DMS 273 (cell line): ENCODE measurements around the gene RAB23.

Source experiments
- DNase-seq: peaks from one replicate; lab custom pipeline; 2025; ENCODE audit not compliant: unreplicated experiment; lab: John Stamatoyannopoulos, UW

Gene RAB23

GRCh38 chr6:57221936-57222742 is at the start of gene RAB23:
RAB23 (minus strand) TSS chr6:57222307; CDS start chr6:57210380, 11,927 bp downstream.
- DNase-seq = peak; percentile 95

DNA sequence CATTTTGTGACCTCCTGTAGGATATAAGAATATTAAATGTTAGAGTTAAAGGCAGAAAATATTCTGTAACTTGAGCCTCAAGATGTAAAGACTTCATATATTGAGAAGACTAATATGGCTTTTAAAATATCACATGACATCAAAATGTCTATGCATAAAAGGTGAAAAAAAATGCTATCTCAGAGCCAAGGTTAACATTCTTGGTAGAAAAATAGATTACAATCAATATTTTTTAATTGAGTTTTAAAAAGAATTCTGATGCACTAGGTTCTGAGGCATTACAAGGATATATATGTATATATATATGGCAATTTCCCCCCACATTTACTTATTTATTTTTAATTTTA is 46.2 kb upstream of the RAB23 start:
- DNase-seq = no peak

GRCh38 chr6:57267586-57268293 is 45.6 kb upstream of the RAB23 start:
- peak; percentile 83 for DNase-seq

DNA sequence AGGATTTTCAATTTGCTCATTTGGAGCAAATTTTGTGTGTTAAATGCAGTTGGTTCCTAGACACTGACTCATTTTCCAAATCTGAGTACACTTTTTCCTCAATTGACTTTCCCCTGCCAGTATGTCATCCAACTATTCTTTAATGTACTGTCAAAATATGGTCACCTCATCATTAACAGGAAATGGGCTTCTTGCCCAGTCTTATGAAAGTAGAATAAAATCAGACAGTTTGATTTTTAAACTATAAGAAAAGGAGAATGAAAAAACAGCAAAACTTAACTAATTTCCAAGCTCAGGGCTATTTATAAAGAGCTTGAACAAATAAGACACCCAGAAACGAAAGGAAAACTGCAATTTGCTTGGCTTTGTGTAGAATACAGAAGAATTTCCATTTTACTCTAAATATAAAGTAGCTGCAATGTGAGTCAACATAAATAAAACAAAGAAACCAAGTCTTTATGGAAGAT is 43.7 kb upstream of the RAB23 start:
- DNase-seq = no peak

DNA sequence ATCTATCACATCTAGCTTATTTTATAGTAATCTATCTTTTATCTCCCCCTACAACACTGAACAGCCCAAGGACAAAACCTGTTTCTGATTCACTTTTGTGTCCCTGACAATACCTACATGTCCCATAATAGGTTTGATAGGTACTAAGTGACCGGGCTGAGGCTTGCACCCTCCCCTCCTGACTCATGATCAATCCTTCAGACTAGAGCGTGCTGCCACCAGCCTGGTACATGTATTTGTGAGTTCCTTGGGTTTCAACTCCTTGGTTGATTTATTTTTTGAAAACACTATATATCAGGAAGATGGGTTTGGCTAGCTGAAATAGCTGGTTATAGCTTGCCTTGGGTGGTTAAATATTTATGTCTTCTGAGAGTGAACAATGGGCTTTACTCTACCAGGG is 41.6 kb upstream of the RAB23 start:
- no peak for DNase-seq

DNA sequence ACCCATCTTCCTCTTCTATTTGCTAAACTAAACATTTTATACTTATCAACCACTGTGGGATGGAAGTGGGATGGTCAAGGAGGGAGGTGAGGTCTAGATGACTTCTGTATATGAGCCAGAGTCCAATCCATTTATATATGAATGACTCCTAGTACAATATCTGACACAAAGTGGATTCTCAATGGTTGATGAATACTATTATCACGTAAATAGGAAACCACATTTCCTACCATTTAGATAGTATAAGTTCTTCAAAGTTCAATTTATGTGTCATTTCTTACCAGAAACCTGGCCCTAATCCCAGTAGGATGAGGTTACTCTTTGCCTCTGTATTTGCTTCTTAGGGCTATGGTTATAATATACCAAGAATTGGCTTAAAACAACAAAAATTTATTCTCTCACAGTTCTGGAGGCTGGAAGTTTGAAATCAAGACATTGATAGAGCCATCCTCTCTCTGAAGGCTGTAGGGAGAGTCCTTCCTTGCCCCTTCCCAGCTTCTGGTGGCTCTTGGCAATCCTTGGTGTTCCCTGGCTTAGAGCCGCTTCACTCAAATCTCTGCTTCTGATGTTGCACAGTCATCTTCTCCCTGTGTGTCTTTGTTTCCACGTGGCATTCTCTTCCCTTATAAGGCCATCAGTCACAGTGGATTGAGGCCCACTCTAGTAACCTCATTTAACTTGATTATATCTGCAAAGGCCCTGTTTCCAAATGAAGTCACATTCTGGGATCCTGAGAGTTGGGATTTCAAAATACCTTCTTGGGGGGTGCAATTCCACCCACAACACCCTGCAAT is 41.0 kb upstream of the RAB23 start:
- DNase-seq = no peak

GRCh38 chr6:57262488-57262887 is 40.4 kb upstream of the RAB23 start:
- no peak for DNase-seq

GRCh38 chr6:57261926-57262325 is 39.8 kb upstream of the RAB23 start:
- DNase-seq = no peak

DNA sequence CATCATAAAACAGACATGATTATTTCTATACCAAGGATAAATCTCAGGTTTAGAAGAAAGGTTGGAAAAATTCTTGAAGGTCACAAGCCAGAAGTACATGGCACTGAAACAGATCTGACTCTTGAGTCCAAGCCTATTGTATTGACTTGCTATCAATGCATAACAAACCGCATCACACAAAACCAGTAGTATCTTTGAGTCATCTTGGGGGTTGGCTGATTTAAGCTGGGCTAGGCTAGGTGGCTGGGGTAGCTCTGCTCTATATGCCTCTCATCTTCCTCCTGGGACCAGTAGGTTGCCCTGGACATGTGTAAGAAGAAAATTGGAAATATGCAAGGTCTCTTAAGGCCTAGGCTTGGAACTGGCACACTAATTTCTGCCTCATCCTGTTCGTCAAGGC is 37.0 kb upstream of the RAB23 start:
- DNase-seq = no peak

DNA sequence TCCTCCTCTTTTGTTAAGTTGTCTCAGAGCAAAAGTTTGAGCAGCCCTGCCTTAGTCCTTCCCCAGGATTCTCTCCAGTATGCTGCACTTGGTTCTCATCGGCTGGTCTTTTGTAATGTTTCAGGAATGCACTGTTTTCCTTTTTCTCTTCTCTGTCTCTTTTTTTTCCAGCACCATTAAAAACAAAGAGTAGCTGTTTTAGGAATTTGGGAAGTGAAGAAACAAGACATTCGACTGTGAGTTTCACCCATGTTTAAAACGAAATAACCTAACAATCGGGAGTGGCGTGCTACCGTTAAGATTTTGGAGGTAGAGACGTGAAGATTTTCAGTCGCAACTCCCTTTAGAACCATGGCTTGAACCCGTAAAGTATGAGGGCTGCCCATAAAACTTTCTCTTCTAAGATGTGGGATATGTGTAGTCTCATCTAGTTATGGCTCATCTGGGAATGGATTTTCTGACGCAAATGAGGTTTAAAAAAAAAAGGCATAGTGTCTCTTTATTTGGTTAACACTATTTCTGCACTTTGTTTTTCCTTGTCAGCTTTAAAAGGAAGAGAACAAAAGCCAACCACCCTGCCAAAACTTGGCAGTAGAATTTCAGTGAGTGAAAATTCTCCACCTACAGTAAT is 35.9 kb upstream of the RAB23 start:
- DNase-seq = no peak

DNA sequence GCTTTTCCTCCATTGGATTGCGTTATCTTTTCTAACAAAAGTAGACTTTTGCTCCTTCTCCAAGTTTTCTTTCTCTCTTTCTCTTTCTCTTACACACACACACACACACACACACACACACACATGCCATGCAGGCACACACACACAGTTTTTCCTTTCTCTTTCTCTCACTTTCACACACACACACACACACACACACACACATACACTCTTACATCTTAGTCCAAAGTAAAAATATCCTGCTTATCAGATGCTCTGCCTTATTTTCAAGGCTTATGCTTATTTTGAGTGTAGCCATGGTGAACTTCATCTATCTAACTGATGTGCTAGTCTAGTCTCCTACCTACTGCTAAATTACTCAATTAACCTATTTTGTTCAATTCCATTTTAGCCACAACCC is 34.4 kb upstream of the RAB23 start:
- no peak for DNase-seq

DNA sequence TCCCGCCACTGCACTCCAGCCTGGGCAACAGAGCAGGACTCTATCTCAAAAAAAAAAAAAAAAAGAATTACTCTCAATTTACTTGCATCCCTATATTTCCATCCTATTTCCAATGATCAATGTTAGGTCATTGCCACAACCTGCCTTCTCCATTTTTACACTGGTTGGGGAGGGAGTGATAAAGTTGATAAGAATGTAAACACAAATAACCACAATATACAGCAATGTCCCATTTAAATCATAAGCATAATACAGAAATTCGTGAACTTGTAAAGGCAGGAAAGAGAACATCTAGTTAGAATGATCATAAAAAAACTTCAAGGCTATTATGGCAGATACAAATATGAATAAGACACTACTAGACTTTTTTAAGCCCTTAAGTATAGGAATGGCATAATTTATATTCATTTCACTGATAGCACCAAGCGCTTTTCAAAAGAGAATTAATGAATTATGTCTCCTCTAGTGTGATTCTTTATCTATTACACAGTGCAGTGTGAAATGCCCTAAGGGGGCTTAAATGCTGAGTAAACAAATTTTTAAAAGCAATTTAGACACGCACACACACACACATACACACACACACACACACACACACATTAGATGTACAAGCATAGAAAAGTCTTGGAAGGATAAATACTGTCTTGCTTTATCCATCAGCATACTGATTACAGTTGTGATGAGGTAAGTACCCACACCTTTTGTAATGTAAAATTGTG is 33.5 kb upstream of the RAB23 start:
- no peak for DNase-seq

- no peak for DNase-seq
These were observed 32.1 kb upstream of the RAB23 start for GRCh38 chr6:57254055-57254717.

DNA sequence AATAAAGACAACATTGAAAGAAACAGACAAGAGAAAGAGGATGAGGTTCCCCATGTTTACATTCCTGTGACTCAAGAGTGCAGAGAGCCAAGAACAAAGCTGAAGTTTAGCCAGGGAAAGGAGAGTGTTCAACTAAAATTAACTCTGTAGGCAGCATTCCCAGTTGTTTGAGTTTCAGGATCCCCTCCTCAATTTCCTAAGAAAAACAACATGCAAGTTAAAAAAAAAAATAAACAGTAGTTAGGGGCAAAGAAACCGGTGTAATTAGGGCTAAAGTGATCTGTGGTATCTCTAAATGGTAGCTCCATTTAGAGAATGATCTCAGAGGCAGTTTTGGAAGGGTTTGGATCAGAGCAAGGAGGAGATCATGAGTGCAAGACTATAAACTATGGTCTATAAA is 30.9 kb upstream of the RAB23 start:
- DNase-seq = no peak

DNA sequence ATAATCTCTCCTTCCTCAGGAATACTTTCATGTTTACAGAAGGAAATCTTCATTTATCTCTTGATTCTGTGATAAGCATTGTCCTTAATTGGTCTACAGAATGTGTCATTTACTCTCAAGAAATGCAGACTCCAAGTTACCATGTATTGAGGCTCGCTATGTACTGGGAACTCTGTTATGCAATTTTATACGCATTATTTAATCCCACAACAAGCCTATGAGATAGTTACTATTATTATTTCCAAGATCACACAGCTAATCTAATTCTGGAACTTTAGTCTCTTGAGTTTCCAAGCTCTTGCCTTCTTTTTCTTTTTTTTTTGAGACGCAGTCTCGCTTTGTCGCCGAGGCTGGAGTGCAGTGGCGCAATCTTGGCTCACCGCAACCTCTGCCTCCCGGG is 30.0 kb upstream of the RAB23 start:
- DNase-seq = no peak

DNA sequence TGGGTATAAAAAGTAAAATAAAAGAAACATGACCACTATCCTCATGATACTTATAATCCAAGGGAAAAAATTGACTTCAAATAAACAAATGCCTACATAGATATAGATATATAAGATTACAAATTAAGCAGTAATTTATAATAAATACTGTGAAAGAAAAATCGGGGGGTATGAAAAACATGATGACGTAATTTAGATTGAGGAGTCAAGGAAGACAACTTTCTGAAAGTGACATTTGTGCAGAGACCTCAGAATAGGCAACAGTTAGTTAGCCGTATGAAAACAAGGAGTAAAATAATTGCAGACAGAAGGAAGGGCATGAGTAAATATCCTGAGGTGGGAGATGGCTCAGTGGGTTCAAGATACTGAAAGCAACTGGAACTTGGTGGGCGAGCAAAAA is 28.2 kb upstream of the RAB23 start:
- DNase-seq = no peak

DNA sequence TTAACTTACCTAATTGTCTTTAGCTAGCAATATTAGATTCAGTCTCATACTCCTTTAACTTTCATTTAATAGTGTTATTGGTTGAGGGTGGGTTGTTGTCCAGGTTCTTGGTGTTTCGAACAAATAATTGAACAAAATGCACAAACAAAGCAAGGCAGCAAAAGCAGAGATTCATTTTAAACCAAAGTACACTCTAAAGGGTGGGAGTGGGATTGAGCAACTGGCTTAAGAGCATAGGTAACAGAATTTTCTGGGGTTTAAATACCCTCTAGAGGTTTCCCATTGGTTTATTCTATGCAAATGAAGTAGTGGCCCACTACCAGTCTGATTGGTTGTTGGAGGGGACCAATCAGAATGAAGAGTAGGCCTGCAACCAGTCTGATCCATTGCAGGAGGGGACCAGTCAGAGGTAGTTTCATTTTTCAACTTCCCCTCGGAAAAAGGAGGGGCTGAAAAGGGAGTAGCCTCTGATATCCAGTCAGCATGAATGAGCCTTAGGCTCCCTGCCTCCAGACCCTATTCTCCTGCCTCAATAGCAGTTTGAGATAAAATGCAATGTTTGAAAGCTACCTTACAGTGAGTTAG is 26.3 kb upstream of the RAB23 start:
- peak; percentile 14 for DNase-seq

DNA sequence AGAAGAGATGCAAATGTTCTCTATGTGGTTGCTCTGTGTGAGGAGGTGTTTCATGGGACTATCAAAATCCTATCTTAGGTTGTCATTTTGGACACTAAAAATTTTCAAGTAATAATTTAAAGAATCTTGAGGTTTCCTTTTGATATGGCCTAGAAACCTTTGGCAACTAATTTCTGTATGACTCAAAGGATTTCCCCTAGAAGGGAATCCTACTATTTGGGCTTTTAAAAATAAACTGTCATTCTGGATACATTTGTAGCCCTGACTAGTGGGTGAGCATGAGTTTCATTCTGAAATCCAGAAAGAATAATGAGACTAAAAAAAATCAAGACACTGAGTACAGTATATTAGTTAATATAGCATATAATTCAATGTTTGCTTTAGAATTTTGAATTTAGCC is 25.5 kb upstream of the RAB23 start:
- no peak for DNase-seq

DNA sequence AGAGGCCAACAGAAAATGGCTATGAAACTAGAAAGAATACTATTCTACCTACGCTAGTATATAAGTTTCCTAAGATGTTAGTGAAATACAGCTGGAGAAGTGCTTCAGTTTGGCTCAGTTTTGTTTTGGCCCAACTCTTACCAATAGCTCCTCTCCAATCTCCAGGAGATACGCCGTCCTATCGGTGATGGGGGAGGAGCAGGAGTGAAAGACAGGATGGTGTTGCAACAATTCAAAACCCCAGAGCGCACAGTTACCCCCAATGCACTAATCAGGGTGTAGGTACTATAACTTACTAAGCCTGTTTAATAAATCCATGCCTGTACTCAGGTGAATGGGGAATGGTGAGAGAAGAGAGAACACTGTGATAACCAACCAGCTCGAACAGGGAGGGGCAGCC is 24.2 kb upstream of the RAB23 start:
- DNase-seq = no peak

DNA sequence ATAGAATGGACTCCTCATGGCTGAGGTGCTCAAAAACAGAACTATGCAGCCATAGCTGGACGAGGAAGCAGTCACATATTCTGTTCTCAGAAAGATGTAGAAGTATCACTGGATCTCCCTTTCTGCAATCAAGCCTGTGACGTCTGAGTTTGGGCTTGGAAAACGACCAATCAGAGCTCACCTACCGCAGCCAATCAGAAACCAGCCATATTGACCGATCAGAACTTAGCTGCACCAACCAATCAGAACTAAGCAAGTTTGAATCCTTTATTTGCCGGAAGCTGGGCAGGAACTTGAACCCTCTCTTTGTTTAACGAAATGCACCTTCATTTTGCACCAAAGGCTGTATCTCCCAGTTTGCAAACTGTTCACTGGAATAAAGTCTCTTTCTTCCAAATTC is 21.8 kb upstream of the RAB23 start:
- no peak for DNase-seq
